IPS DF 19.7 (cell line): ENCODE results near the gene BUD23.
"Not testable (repeated sequence)": the region's sequence is repeated elsewhere in the genome, so short reads cannot be mapped to it uniquely, and the experiment has no call there.

Experiments
- DNase-seq: peaks from one replicate; pipeline ENCODE4 v3.0.0-alpha.2; 2013; ENCODE audit warnings: low read depth, low spot score

Gene BUD23

DNA sequence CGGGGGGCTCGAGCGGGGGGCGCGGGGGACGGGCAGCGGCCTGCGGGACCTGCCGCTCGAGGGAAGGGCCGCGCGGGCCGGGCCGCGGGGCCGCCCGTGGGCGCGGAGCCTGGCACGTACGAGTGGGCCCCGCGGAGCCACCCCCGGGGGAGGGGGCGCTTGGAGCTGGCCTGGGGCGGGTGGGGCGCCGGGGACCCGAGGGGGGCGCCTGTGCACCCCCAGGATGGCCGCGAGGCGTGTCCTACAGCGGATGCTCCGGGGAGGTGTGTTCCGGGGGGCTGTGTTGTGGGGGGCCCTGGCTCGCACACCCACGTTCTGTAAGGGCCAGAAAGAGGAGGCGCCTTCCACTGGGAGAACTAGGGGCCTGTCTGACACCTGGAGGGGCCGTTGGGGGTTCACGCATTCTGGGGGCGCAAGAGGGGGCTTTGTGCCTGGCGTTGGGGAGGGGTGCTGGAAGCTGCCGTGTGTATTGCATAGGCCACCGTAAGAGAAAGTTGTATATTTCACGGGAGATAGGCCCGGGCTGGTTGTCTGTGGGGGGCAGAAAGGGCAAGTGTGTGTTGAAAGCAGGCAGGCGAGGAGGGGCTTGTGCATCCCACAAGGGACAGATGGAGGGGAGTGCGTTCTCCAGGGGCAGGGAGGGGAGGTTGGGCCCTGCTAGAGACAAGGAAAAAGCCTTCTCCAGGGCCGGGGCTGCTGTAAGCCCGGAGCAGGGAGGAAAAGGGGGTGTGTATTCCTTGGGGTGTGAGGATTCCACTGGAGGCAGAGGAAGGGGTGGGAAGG lies 15.1 kb upstream of the BUD23 start:
- DNase-seq: no peak

DNA sequence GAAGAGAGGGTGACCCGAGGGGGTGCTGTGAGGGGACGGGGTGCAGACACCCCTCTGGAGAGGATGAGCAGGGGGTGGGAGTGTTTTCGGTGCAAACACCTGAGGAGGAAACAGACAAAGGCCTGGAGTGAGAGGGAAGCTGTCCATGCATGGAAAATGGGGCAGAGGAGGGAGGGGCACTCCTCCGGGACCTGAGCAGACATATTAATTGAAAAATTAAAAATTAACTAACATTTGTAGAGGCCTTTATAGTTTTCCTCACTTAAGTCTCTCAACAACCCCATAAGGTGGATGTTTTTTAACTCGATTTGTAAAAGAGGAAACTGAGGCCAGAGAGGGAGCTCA lies 14.5 kb upstream of the BUD23 start:
- no peak for DNase-seq

DNA sequence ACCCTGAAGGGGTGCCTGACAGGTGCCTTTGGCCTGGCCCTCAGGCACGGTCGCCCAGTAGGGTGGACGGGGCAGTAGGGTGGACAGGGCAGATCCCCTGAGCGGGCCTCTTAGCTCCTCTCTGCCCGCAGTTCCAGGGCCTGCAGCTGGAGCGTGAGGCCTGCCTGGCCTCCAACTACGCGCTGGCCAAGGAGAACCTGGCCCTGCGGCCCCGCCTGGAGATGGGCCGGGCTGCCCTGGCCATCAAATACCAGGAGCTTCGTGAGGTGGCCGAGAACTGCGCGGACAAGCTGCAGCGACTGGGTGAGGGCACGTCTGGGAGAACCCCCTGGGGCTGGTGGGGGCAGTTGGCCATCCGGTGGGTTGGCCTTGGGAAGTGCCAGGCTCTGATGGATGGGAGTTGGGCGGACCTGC lies 14.1 kb upstream of the BUD23 start:
- no peak for DNase-seq

DNA sequence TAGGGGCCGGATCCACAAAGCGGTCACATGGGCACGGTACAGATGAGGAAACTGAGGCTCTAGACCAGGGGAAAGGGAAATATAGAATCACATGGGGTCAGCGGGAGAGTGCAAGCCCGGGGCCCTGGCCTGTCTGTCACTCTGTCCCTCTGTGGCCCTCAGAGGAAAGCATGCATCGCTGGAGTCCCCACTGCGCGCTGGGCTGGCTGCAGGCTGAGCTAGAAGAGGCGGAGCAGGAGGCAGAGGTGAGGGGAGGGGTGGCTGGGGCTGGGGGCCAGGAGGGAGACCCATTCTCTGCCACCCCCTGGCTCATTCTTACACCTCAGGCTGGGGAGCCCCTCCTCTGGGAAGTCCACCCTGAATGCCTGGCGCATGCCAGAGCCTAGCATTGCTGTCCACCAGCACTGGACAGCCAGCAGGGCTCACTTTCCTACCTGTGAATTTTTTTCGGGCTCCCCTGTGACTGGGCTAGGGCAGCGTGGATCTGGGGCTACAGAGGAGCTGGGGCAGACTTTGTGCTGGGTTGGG lies 13.5 kb upstream of the BUD23 start:
- DNase-seq: no peak

DNA sequence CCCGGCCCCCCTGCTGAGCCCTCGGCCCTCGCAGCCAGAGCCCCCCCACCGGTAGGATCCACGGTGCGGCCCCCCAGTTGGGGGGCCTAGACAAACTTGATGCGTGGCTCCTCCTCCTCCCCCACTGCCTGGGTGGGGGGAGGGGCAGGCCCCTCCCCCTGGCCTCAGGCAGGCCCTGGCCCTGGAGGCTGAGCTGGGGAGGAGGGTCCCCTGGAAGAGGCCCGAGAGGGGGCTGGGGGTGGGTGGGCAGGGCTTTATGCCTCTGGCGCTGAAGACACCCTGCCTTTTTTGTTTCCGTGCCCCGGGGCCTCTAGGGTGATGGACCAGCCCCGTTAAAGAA lies 12.1 kb upstream of the BUD23 start:
- DNase-seq: no peak

DNA sequence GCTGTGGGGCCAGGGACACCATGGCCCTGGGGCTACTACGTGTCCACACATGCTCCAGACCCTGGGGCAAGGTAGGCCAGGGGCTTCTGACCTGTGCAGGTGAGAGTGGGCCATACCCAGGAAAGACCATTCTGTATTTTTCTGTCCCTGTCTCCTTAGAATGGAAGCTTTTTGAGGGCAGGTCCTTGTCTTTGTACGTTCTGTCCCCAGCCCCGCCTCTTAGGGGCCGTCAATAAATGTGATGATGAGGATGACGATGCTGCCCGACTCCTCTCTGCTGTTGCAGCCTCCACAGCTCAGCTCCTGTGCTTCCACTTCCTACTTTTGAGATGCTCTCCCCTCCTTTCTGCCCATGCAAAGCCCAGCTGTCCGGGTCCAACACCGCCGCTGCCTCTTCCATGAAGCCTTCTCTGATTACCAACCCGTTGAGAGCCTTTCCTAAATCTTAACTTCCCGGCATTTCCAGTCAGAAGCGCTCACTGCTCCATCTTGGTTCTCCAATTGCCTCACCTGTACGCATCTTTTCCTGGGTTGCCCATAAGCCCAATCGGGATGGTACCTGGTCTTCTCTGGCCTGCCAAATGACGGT lies 11.4 kb upstream of the BUD23 start:
- DNase-seq: no peak

DNA sequence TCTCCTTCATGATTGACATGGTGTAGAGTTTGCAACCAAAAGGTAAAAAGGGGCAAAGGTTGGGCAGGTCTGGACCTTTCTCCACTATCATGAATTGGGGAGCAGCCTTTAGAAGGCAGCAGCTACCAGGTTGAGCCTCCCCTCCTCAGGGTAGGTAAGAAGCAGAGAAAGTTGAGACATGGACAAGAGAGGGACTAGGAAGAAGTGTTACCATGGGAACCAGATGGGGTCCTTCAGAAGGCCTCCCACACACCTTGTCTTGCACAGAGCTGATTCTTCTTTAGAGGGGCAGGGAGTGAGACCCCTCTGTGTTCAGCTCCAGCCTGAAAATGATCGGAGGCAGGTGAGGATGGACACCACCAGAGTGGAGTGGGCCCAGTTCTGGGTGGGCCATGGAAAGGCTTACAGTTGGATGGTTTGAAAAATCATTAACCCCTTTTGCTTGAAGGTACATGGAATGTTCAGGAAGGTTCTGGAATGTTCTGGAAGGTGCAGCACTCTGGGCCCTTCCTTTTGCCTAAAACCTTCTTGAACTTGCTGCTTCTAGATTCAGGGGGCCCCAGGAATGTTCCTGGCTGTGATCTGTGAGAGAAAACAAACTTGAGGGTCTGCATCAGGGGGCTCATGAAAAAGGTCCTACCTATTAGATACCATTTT lies 8.8 kb upstream of the BUD23 start:
- no peak for DNase-seq

DNA sequence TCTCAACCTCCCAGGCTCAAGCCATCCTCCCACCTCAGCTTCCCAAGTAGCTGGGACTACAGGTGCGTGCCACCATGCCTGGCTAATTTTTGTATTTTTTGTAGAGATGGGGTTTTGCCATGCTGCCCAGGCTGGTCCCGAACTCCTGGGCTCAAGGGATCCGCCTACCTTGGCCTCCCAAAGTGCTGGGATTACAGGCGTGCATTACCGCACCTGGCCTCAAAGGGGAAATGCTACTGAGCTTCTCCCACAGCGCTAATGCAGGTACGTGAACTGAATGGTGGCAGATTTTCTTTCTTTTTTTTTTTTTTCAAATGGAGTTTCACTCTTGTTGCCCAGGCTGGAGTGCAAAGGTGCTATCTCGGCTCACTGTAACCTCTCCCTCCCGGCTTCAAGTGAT lies 7.3 kb upstream of the BUD23 start:
- not testable (repeated sequence) for DNase-seq

DNA sequence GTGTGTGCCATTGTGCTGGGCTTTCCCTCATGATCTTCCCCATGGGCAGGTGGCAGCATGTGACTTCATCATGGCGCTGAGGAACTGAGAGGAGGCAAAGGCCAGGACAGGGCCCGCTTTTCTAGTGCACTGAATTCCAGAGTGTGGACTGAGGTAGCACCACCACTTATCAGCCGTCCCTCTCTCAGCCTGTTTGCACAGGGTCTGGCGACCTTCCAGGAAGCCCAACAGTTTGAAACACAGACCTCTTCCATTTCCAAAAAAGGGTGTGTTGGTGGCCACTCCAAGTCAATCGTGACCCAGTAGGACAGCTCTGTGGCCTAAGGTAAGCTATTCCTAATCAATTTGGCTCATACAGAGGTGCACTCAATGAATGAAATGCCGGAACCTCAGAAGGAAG lies 4.5 kb upstream of the BUD23 start:
- no peak for DNase-seq

DNA sequence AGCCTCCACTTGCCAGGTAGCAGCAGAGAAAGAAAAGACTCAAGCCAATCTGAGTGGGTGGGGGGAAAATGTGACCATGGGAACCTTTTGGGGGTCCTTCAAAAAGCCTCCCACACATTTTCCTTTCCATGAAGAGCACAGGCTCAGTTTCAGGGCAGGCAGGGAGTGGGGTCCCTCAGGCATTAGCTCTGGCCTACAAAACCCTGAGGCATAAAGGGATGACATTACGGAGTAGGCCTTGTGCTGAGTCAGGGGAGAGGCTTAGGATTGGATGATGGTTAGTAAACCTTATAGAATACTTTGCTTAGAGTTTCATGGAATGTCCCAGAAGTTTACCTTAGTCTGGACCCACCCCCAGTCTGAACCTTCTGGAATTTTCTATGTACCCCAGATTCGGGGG lies 3.7 kb upstream of the BUD23 start:
- DNase-seq: no peak

DNA sequence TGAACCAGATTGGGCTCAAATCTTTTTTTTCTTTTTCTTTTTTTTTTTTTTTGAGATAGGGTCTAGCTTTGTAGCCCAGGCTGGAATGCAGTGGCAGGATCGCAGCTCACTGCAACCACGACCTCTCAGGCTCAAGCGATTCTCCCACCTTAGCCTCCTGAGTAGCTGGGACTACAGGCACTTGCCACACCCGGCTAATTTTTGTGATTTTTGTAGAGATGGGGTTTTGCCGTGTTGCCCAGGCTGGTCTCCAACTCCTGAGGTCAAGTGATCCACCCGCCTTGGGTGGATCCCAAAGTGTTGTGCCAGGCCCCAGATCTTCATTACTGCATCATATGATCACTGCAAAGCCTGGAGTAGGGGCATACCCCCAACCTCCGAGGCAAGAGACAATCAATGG lies 2.9 kb upstream of the BUD23 start:
- DNase-seq: no peak

DNA sequence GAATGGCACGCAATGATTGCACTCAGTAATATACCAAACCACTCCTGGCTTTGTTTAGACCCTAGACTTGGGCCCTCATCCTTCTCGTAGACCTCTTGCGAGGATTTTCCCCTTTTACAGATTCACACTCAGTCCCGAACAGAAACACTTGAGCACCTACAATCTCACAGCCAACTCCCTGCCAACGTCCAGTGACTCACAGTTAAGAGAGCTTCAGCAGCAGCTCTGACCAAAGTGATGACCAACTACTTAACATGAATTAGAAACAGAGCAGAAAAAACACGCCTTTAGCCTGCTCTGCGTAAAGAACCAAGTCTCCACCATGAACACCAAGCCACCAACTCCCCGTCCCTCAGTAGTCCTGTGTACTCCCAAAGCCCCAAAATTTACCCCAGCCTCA lies 2.4 kb upstream of the BUD23 start:
- DNase-seq: no peak

DNA sequence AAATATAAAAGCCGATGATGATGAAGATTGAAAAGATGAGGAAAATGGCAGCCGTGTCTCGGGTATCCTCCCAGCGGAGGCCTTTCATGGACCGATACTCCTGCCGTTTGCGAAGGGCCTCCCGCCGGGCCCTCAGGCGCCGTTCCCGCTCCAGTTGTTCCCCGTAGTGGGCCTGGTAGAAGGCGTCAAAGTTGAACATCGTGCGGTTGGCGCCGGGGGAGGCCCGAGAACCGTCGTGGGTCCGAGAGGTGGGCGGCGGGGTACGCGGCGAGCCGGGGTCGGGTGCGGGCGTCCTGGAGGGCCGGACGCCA lies 697 bp upstream of the BUD23 start:
- DNase-seq: no peak

DNA sequence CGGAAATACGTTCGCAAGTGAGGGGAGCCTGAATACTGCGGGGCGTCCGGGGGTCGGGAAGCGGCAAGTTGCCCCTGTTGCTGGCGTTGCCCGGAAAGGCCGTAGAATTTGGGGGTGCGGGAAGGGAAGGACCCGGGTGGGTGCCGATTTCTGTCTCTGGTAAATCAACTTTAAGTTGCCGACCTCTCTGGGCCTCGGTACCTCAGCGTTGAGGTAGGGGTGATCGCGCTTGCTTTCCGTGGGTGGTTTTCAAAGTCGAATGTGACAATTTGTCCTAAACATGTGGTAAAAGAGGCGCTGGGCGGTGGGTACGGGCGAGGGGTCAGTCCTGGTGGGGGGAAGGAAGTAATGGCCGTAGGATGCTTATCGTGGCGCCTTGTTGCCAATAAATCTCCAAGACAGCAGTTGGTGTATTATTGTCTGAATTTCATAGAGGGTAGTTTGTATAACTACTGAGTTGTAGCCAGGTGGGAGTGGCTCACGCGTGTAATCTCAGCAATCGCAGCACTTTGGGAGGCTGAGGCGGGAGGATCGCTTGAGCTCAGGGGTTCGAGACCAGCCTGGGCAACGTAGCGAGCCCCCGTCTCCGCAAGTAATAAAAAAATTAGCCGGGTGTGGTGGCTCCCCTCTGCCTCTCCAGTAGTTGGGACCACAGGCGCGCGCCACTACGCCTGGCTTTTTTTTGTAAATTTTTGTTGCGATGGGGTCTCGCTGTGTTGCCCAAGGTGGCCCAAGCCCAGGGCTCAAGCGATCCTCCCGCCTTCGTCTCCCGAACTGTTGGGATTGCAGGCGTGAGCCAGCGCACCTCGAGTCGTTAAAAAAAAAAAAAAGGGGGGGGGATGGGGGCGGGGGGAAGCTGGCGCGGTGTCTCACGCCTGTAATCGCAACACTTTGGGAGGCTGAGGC lies 644 bp downstream of the BUD23 start:
- DNase-seq: no peak

DNA sequence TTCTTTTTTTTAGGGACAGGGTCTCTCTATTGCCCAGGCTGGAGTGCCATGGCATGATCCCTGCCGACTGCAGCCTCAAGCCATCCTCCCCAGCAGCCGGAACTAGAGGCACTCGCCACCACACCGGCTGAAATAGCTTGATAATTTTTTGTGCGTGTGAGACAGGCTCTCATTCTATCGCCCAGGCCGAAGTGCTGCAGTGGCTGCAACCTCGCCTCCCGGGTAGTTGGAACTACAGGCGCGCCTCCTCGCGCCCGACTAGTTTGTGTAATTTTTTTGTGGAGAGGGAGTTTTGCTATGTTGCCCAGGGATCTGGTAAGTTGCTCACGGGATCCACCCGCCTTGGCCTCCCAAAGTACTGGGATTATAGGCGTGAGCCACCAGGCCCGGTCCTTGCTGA lies 1.9 kb downstream of the BUD23 start:
- DNase-seq: no peak

DNA sequence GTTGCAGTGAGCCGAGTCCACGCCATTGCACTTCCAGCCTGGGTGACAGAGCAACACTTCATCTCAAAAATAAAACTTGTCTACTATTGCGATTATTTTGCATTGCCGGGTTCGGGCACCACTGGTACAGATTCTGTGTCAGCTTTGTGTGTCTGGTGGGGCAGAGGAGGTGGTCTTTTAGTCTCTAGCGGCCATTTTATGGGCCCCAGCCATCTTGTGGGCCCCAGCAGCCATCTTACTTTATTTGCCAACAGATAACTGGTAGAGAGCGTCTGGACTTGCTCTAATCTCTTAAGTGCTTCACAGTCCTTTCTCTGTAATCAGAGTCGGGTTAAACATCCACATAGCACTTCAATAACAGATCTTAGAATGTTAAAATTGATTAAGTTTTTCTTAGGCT lies 4.9 kb downstream of the BUD23 start:
- no peak for DNase-seq

DNA sequence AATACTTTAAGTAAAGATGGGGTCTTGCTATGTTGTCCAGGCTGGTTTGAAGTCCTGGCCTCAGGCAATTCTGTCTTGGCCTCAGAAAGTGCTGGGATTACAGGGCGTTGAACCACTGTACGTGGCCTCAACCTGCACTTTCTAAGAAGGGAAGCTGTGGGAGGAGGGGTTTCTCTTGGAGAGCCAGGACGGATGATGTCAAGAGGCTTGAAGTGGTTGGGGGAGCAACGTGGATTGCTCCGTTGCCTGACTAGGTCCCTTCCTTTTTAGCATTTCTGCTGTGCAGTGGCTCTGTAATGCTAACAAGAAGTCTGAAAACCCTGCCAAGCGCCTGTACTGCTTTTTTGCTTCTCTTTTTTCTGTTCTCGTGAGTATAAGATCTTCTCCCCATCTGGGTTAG lies 7.2 kb downstream of the BUD23 start:
- no peak for DNase-seq

DNA sequence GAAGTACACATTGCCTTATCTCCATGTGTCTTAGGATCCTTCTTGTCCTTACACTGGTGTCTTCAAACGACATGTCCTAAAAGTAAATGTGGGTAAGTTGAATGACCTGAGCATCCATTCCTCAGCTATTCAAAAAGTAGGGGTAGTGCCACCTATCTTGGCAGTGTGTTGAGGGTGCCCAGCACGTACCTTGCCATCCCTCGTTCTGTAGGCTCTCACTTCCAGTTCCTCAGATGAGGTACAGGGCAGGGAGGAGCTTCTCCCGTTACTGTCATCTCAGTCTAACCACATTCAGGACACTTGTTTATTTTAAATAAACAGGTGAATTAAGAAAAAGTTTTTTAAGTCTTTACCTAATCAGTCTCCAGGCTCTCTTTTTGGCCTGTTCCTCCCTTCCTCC lies 13.0 kb downstream of the BUD23 start:
- DNase-seq: no peak

DNA sequence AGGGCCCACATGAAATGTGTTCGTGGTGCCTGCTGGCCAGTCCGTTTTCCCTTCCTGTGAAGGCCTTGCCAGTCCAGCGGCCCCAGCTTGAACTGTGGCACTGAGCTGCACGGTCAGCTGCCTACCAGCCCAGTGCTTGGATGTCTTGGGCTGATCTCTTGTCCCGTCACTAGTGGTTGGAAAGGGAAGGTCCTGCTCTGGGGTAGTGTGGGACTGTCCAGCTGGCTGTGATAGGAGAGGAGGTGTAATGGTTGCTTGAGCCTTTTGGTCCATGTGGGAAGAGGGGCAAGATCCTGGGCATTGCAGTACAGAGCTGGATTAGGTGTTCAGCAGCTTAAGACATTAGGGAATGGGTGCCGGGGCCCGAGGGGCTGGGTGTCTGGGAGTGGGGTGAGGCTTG lies 15.0 kb downstream of the BUD23 start:
- no peak for DNase-seq

DNA sequence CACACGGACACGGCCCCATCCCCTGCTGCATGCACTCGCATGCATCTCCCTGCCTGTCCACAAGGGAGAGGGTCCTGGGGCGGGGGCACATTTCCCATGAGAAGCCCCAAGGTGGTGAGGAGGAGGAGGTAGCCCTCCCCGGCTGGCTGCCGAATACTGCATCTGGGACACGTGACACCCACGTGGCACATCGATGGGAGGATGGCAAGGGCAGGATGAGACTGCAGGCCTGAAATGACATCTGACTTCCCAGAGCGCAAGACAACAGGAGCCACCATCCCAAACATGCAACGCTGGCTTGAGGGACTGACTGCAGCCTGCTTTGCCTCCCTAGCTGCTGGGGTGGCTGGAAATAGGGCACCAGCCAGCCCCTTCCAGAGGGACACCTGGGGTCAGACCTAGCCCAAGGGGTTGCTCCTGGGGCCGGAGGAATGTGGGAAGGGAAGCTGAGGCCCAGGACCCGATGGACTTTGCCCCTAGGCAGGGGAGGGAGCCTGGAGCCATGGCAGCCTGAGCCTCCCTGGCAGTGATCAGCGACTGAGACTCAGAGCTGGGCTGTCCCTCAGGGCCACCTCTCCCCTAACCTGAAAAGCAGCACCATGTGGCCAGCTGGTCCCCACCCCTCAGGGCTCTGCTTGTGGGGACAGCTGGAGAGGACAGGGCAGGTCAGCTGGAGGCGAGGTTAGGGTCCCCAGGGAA lies 16.1 kb downstream of the BUD23 start:
- DNase-seq: no peak

DNA sequence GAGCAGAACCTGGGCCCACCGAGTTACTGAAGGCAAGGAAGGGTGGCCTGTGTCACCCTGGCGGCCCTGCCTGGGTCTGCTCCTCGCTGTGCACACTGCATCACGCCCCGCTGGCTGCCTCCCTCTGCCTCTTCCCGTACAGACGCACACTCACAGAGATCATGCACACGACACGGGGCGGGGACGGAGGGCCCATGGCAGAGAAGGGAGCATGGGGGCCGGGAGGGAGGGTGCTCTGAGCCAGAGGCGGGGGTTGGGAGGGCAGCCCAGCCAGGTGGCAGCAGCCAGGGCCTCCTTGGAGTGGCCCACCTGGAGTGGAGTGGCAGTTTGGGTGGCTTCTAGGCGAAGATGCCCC lies 16.6 kb downstream of the BUD23 start:
- DNase-seq: no peak
